Stimulated activated CD4-positive, alpha-beta T cell treated with anti-CD3 and anti-CD28 coated beads, TNF-alpha, amount 100 ng/mL, for 1 hour (primary cell): ENCODE results near the gene HOOK2.
A peak's percentile ranks its signal among the peaks of the same experiment; 100 is the strongest.

ENCODE experiments used
- DNase-seq, 3 donors: peaks; one replicate each; pipeline ENCODE4 v3.0.0-alpha.2; 2020; ENCODE audit warnings: low read depth in 3 of 3, low spot score in 1 of 3

HOOK2 gene

GRCh38 chr19:12783291-12783848 is 8.0 kb upstream of the HOOK2 start:
- DNase-seq, result peak in 1 of 3 donors; percentile 33

- peak; percentile 76 to 83 (median 81) for DNase-seq
Measured at GRCh38 chr19:12782424-12783290, 7.3 kb upstream of the HOOK2 start.

- DNase-seq, result no peak
Measured at GRCh38 chr19:12782174-12782423, 6.7 kb upstream of the HOOK2 start.

GRCh38 chr19:12779162-12779993 is 4.0 kb upstream of the HOOK2 start:
- no peak for DNase-seq

- no peak for DNase-seq
Measured at GRCh38 chr19:12778905-12779161, 3.5 kb upstream of the HOOK2 start.

- DNase-seq, result peak in 1 of 3 donors; percentile 31
Measured at GRCh38 chr19:12778017-12778904, 2.9 kb upstream of the HOOK2 start.

GRCh38 chr19:12777217-12778016 is 2.1 kb upstream of the HOOK2 start:
- DNase-seq, result peak in 2 of 3 donors; percentile 67 to 79

GRCh38 chr19:12773571-12773970 is 1.8 kb downstream of the HOOK2 start:
- no peak for DNase-seq

GRCh38 chr19:12772323-12772722 is 3.0 kb downstream of the HOOK2 start:
- DNase-seq, result no peak

- DNase-seq, result no peak
Measured at GRCh38 chr19:12770922-12771321, 4.4 kb downstream of the HOOK2 start.

GRCh38 chr19:12769689-12770088 is 5.7 kb downstream of the HOOK2 start:
- DNase-seq, result peak in 1 of 3 donors; percentile 43

GRCh38 chr19:12767666-12768065 is 7.7 kb downstream of the HOOK2 start:
- no peak for DNase-seq

- DNase-seq, result no peak
Measured at GRCh38 chr19:12767150-12767549, 8.2 kb downstream of the HOOK2 start.

- DNase-seq, result peak in 2 of 3 donors; percentile 64 to 75
Measured at GRCh38 chr19:12766051-12766521, 9.3 kb downstream of the HOOK2 start.

GRCh38 chr19:12764698-12765097 is 10.7 kb downstream of the HOOK2 start:
- DNase-seq, result no peak

- no peak for DNase-seq
Measured at GRCh38 chr19:12763100-12763499, 12.3 kb downstream of the HOOK2 start.

- no peak for DNase-seq
Measured at GRCh38 chr19:12759686-12760085, 15.7 kb downstream of the HOOK2 start.

GRCh38 chr19:12757544-12758274 is 17.6 kb downstream of the HOOK2 start:
- peak in 1 of 3 donors; percentile 53 for DNase-seq

GRCh38 chr19:12756150-12756883 is 19.0 kb downstream of the HOOK2 start:
- no peak for DNase-seq
